ENCODE data around the gene COL23A1. TPM values are rescaled to one million over a fixed set of nuclear protein-coding genes. Genes with fewer than 3 reads are reported as not detected.

The COL23A1 gene
- total RNA-seq, 2 experiments from 2014 or later, result 0.10 to 0.18 TPM

- H3K4me3 Mint-ChIP-seq, result no peak overlapping the region
- POLR2A ChIA-PET, result no interaction called here
- CTCF ChIA-PET, result interaction anchor here (1.3 kb wide), 1 partner anchor 29 kb away, joined by 3 read pairs; no protein-coding TSS in a partner anchor
These were observed 275.0 kb downstream of the COL23A1 start for GRCh38 chr5:178314961-178315820.

GRCh38 chr5:178314061-178314660, 276.0 kb downstream of the COL23A1 start:
- H3K27ac Mint-ChIP-seq, result no peak overlapping the region
- no peak for DNase-seq
- H3K27me3 Mint-ChIP-seq, result no peaks in the 10 kb centered on the region
- no peak overlapping the region for H3K4me3 Mint-ChIP-seq
- H3K4me1 Mint-ChIP-seq, result no peaks in the 10 kb centered on the region
- no peaks in the 10 kb centered on the region for H3K36me3 Mint-ChIP-seq (ENCODE audit: low read depth)
- ChIA-PET POLR2A (no interaction called here), CTCF (no interaction called here)
- peaks cover 5% of the 10 kb centered on the region for H3K9me3 Mint-ChIP-seq

More at GRCh38 chr5:178314961-178315820, 275.0 kb downstream of the COL23A1 start:
- no peak overlapping the region for H3K27ac Mint-ChIP-seq
- H3K36me3 Mint-ChIP-seq (ENCODE audit: low read depth), result no peaks in the 10 kb centered on the region
- DNase-seq, result no peak
- H3K9me3 Mint-ChIP-seq, result peaks cover 5% of the 10 kb centered on the region
- H3K4me1 Mint-ChIP-seq, result no peaks in the 10 kb centered on the region
- no peaks in the 10 kb centered on the region for H3K27me3 Mint-ChIP-seq

DNA sequence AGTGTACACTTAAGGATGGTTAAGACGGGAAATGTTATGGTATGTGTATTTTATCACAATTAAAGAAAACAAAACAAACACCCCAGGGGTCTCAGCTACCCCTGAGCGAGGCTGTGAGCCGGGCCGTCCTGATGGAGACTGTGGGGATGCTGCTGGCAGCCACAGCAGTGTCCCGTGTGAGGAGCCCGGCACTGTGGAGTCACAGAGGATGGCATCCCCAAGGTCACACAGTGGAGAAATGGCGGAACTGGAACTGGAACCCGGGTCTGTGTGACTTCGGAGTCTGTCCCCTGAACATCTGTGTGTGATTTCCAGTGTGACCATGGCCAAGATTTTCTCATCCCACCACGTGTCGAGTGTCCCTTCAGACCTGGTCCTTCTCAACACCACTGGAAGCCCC, 276.9 kb downstream of the COL23A1 start:
- Mint-ChIP-seq H3K36me3 (ENCODE audit: low read depth) (no peaks in the 10 kb centered on the region), H3K4me1 (no peaks in the 10 kb centered on the region), H3K4me3 (no peak overlapping the region), H3K9me3 (peaks cover 5% of the 10 kb centered on the region), H3K27ac (no peak overlapping the region), H3K27me3 (no peaks in the 10 kb centered on the region)
- DNase-seq, result no peak
- ChIA-PET POLR2A (no interaction called here), CTCF (no interaction called here)

DNA sequence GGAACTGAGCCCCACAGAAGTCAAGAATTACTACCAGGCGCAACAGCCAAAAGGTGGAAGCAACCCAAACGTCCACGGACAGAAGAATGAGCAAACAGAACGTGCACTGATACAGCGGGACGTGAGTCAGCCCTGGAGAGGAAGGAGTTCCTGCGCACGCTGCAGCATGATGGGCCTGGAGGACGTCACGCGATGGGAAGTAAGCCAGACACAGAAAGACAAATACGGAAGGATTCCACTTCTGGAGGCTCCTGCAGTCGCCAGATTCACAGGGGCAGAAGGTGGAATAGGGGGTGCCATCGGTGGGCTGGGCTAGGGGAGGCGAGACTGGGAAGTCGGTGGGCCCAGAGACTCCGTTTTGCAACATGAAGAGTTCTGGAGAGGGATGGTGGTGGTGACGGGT, 277.3 kb downstream of the COL23A1 start:
- Mint-ChIP-seq H3K36me3 (ENCODE audit: low read depth) (no peaks in the 10 kb centered on the region), H3K27me3 (no peaks in the 10 kb centered on the region), H3K9me3 (peaks cover 5% of the 10 kb centered on the region), H3K4me3 (no peak overlapping the region), H3K27ac (no peak overlapping the region), H3K4me1 (no peaks in the 10 kb centered on the region)
- no peak for DNase-seq
- ChIA-PET POLR2A (no interaction called here), CTCF (no interaction called here)

GRCh38 chr5:178310130-178310865, 279.9 kb downstream of the COL23A1 start:
- H3K9me3 Mint-ChIP-seq, result no peaks in the 10 kb centered on the region
- no peaks in the 10 kb centered on the region for H3K4me1 Mint-ChIP-seq
- no peak overlapping the region for H3K27ac Mint-ChIP-seq
- ChIA-PET CTCF (interaction anchor here (0.7 kb wide), 1 partner anchor 355 kb away, joined by 3 read pairs; no protein-coding TSS in a partner anchor), POLR2A (no interaction called here)
- no peaks in the 10 kb centered on the region for H3K36me3 Mint-ChIP-seq (ENCODE audit: low read depth)
- DNase-seq, result no peak
- no peaks in the 10 kb centered on the region for H3K27me3 Mint-ChIP-seq
- no peak overlapping the region for H3K4me3 Mint-ChIP-seq

GRCh38 chr5:178309271-178310013, 280.8 kb downstream of the COL23A1 start:
- CTCF ChIA-PET, result interaction anchor here (0.7 kb wide), 1 partner anchor 355 kb away, joined by 3 read pairs; no protein-coding TSS in a partner anchor
- H3K4me3 Mint-ChIP-seq, result no peak overlapping the region
- POLR2A ChIA-PET, result no interaction called here
- H3K9me3 Mint-ChIP-seq, result no peaks in the 10 kb centered on the region
- H3K4me1 Mint-ChIP-seq, result no peaks in the 10 kb centered on the region
- no peak overlapping the region for H3K27ac Mint-ChIP-seq
- no peak for DNase-seq
- H3K36me3 Mint-ChIP-seq (ENCODE audit: low read depth), result no peaks in the 10 kb centered on the region
- H3K27me3 Mint-ChIP-seq, result no peaks in the 10 kb centered on the region

DNA sequence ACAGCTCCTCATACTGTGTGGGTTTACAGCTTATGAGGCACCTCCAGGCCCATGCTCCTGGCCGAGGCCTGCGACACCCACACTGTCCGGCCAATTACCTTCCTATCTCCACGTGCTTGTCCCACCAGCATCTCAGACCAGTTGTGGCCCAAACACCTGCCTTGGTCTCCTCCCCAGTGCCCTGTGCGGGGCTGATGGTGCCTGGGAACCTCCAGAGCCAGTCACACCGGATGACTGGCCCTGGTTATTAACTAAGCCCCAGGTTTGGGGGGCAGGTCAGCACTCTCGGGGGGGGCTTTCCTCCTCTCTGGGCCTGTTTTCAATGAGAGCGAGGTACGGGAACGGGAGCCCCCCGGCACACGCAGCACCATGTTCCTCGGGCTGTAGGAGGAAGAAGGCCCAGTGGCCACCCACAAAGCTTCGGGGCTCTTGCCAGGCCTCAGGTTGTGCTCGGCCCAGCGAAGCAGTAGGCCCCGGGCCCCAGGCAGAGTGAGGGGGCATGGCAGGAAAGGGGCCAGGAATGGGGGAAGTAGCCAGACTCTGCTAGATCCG, 281.6 kb downstream of the COL23A1 start:
- Mint-ChIP-seq H3K4me3 (no peak overlapping the region), H3K27ac (no peak overlapping the region), H3K36me3 (ENCODE audit: low read depth) (no peaks in the 10 kb centered on the region), H3K4me1 (no peaks in the 10 kb centered on the region), H3K9me3 (no peaks in the 10 kb centered on the region), H3K27me3 (no peaks in the 10 kb centered on the region)
- ChIA-PET CTCF (no interaction called here), POLR2A (no interaction called here)
- DNase-seq, result no peak

DNA sequence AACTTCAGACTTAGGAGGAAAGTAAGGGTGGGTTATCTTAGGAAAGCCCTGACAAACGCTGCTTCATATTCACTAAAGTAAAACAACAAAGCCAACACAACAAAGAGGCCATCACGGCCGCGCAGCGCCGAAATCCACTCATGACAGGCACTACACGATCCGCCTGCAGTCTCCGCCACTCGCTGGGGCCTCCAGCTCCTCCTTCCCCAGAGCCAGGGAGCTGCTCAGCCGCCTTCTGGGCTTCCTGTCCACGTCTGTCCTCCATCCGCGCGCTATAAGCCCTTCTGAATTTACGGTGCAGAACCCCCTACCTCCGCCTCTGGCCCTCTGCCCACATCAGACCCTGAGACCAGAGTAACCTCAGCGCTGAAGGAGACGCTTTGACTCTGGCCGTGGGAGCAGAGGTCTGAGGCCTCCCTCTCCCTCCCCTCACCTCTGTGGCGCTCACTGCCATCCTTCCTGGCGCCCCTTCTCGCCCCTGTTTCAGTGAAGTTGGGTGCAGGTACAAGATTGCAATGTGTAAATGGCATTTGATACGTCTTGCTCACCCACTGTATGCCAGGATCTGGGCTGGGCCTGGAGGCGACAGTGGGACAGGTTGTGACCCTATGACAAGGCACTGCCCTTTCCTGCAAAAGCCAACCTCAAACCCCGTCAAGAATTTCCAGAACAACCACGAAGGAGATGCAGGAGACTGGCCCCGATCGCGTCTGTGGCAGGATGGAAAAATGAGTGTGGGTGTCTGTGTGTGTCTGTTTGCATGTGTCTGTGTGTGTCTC, 282.7 kb downstream of the COL23A1 start:
- no peaks in the 10 kb centered on the region for H3K36me3 Mint-ChIP-seq (ENCODE audit: low read depth)
- no peak overlapping the region for H3K4me3 Mint-ChIP-seq
- no peak overlapping the region for H3K27ac Mint-ChIP-seq
- DNase-seq, result no peak
- H3K9me3 Mint-ChIP-seq, result no peaks in the 10 kb centered on the region
- no peaks in the 10 kb centered on the region for H3K27me3 Mint-ChIP-seq
- POLR2A ChIA-PET, result no interaction called here
- no peaks in the 10 kb centered on the region for H3K4me1 Mint-ChIP-seq
- CTCF ChIA-PET, result no interaction called here

DNA sequence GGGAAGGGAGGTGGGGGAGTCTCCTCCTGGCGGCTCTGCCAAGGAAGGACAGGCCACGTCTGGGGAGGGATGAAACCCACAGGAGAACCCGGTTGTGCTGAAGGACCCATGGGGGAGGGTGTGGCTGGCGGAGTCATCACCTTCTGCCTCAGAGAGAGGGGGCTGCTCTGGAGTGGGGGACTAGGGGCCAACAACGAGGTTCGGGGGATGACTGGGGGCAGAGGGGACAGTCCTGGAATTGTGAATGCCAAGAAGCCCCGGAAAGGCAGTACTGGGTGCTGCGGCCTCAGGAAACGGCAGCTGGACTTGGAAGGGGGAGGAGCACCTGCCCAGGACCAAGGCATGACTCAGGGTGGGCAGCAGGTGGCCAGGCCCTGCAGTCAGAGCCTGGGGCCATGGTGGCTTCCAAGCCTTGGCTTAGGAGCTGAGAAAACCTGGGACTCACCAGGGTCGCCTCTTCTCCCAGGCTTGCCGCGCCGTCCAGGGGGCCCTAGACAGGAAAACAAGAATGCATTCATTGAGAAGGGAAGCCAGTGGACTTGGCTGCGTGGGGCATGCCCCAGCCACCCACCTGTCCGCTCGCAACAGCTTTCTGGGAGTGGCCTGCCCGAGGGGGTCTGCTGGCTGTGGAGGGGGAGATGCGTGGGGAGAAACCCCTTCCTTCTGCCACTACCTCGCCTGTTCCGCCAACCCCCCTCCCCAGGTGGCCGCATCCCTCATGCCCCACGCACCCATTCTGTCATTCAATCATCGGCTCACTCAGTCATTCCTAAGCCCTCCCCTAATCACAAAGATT, 283.6 kb downstream of the COL23A1 start:
- Mint-ChIP-seq H3K36me3 (ENCODE audit: low read depth) (no peaks in the 10 kb centered on the region), H3K9me3 (no peaks in the 10 kb centered on the region), H3K4me1 (no peaks in the 10 kb centered on the region), H3K27me3 (no peaks in the 10 kb centered on the region), H3K4me3 (no peak overlapping the region), H3K27ac (no peak overlapping the region)
- no peak for DNase-seq
- ChIA-PET CTCF (no interaction called here), POLR2A (no interaction called here)

GRCh38 chr5:178305801-178306200, 284.4 kb downstream of the COL23A1 start:
- Mint-ChIP-seq H3K4me3 (no peak overlapping the region), H3K9me3 (no peaks in the 10 kb centered on the region), H3K4me1 (no peaks in the 10 kb centered on the region), H3K27me3 (peaks cover 2% of the 10 kb centered on the region), H3K27ac (no peak overlapping the region), H3K36me3 (ENCODE audit: low read depth) (no peaks in the 10 kb centered on the region)
- POLR2A ChIA-PET, result no interaction called here
- CTCF ChIA-PET, result no interaction called here
- no peak for DNase-seq

DNA sequence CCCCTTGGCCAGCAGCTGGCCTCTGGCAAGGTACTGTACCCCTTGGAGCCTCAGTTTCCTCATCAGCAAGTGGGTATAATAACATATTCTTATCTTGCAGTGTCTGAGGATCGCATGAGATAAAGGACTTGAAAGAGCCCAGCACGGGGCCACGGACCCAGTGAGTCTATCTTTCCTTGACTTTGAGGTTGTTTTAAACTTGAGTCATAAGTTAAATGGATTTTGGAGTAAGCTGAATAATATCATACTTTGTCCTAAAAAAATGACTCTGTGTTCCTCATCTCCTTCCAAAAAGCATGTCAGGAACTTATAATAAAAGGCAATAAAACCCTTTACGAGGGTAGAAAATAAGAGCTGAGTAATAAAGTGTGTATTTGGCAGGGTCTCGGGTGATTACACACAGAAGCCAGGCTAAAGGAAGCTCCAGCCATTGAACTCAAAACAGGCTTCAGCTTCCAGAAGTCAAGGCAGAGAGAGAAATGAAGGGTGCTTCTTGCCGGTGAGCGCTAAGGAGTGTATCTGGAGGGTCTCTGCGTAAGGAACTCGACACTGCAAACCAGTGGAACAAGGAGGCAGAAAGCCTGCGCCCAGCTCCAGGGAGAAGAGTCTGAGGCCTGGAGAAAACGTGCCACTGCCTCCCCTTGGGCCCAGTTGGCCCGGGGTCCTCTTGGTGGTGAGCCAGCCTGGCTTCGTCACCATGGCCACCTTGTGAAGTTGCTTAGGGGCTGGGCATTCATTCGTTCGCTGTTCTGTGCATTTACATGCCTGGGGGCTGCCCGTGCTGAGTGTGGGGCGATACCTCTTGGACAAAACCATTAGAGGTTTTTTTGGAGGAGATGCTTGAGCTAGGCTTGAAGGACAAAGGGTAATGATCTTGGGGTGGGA, 285.2 kb downstream of the COL23A1 start:
- Mint-ChIP-seq H3K4me1 (no peaks in the 10 kb centered on the region), H3K4me3 (no peak overlapping the region), H3K9me3 (no peaks in the 10 kb centered on the region), H3K27ac (no peak overlapping the region), H3K36me3 (ENCODE audit: low read depth) (no peaks in the 10 kb centered on the region), H3K27me3 (peaks cover 2% of the 10 kb centered on the region)
- DNase-seq, result no peak
- ChIA-PET POLR2A (no interaction called here), CTCF (no interaction called here)

Data from activated CD4-positive, alpha-beta memory T cell treated with anti-CD3 and anti-CD28 coated beads, Interleukin-2, amount 10 ng/mL, durations not matched to agents 7 days and 5 days (primary cell).